ENCODE measurements around the gene BCAS3.

Gene BCAS3

GRCh38 chr17:60825351-60825750, 147.7 kb downstream of the BCAS3 start:
- CTCF ChIA-PET: no interaction called here

GRCh38 chr17:60827943-60828342, 150.3 kb downstream of the BCAS3 start:
- no peak for DNase-seq (ENCODE audit: extremely low spot score)
- CTCF ChIA-PET: no interaction called here
- POLR2A ChIA-PET: no interaction called here
- TF ChIP-seq CTCF (IDR thresholded peaks at IDR 0.05; ENCODE audit: control extremely low read depth, extremely low read depth, low read depth, missing control alignments): no peak

More at GRCh38 chr17:60825351-60825750, 147.7 kb downstream of the BCAS3 start:
- DNase-seq (ENCODE audit: extremely low spot score): no peak
- POLR2A ChIA-PET: no interaction called here
- no peak for TF ChIP-seq CTCF (IDR thresholded peaks at IDR 0.05; ENCODE audit: control extremely low read depth, extremely low read depth, low read depth, missing control alignments)

- TF ChIP-seq CTCF (IDR thresholded peaks at IDR 0.05; ENCODE audit: control extremely low read depth, extremely low read depth, low read depth, missing control alignments): no peak
- ChIA-PET POLR2A (no interaction called here), CTCF (no interaction called here)
- DNase-seq (ENCODE audit: extremely low spot score): no peak
Observed at GRCh38 chr17:60832151-60832585, 154.5 kb downstream of the BCAS3 start.

GRCh38 chr17:60832631-60833030, 155.0 kb downstream of the BCAS3 start:
- no peak for DNase-seq (ENCODE audit: extremely low spot score)
- TF ChIP-seq CTCF (IDR thresholded peaks at IDR 0.05; ENCODE audit: control extremely low read depth, extremely low read depth, low read depth, missing control alignments): no peak
- ChIA-PET CTCF (no interaction called here), POLR2A (no interaction called here)

GRCh38 chr17:60840456-60840855, 162.8 kb downstream of the BCAS3 start:
- TF ChIP-seq CTCF (IDR thresholded peaks at IDR 0.05; ENCODE audit: control extremely low read depth, extremely low read depth, low read depth, missing control alignments): no peak
- CTCF ChIA-PET: interaction anchor here (1.1 to 1.4 kb wide), 2 partner anchors 9 to 11 kb away, joined by 3 read pairs; no protein-coding TSS in a partner anchor
- POLR2A ChIA-PET: no interaction called here
- DNase-seq (ENCODE audit: extremely low spot score): no peak

GRCh38 chr17:60845012-60845411, 167.4 kb downstream of the BCAS3 start:
- ChIA-PET CTCF (no interaction called here), POLR2A (no interaction called here)
- DNase-seq (ENCODE audit: extremely low spot score): no peak
- TF ChIP-seq CTCF (IDR thresholded peaks at IDR 0.05; ENCODE audit: control extremely low read depth, extremely low read depth, low read depth, missing control alignments): no peak

GRCh38 chr17:60846175-60846574, 168.5 kb downstream of the BCAS3 start:
- POLR2A ChIA-PET: no interaction called here
- TF ChIP-seq CTCF (IDR thresholded peaks at IDR 0.05; ENCODE audit: control extremely low read depth, extremely low read depth, low read depth, missing control alignments): no peak
- CTCF ChIA-PET: no interaction called here
- no peak for DNase-seq (ENCODE audit: extremely low spot score)
